ENCODE measurements around the gene FILIP1.

Gene FILIP1

GRCh38 chr6:75268988-75269354 is 224.6 kb downstream of the FILIP1 start:
- TF ChIP-seq POLR2AphosphoS5 (IDR thresholded peaks at IDR 0.05; ENCODE audit: low read depth, low read length): no peak
- no peak for TF ChIP-seq SIN3A (IDR thresholded peaks at IDR 0.05; ENCODE audit: borderline replicate concordance, insufficient read depth, low read length)
- no peak for TF ChIP-seq TAF1 (IDR thresholded peaks at IDR 0.05; ENCODE audit: borderline replicate concordance, insufficient read depth, low read length)
- no peak for TF ChIP-seq FOXP2 (optimal IDR thresholded peaks at IDR 0.05; ENCODE audit: borderline replicate concordance, extremely low read depth, extremely low read length, insufficient read depth)
- no peak for TF ChIP-seq REST (IDR thresholded peaks at IDR 0.05; ENCODE audit: insufficient read depth in 1 of 2, low read depth in 2 of 2, low read length in 2 of 2)

GRCh38 chr6:75268121-75268987 is 225.2 kb downstream of the FILIP1 start:
- TF ChIP-seq REST (IDR thresholded peaks at IDR 0.05; ENCODE audit: insufficient read depth in 1 of 2, low read depth in 2 of 2, low read length in 2 of 2) (no peak), SIN3A (IDR thresholded peaks at IDR 0.05; ENCODE audit: borderline replicate concordance, insufficient read depth, low read length) (no peak), FOXP2 (optimal IDR thresholded peaks at IDR 0.05; ENCODE audit: borderline replicate concordance, extremely low read depth, extremely low read length, insufficient read depth) (no peak), POLR2AphosphoS5 (IDR thresholded peaks at IDR 0.05; ENCODE audit: low read depth, low read length) (no peak), TAF1 (IDR thresholded peaks at IDR 0.05; ENCODE audit: borderline replicate concordance, insufficient read depth, low read length) (no peak)

GRCh38 chr6:75267461-75267860 is 226.1 kb downstream of the FILIP1 start:
- TF ChIP-seq TAF1 (IDR thresholded peaks at IDR 0.05; ENCODE audit: borderline replicate concordance, insufficient read depth, low read length) (no peak), REST (IDR thresholded peaks at IDR 0.05; ENCODE audit: insufficient read depth in 1 of 2, low read depth in 2 of 2, low read length in 2 of 2) (no peak), SIN3A (IDR thresholded peaks at IDR 0.05; ENCODE audit: borderline replicate concordance, insufficient read depth, low read length) (no peak), POLR2AphosphoS5 (IDR thresholded peaks at IDR 0.05; ENCODE audit: low read depth, low read length) (no peak), FOXP2 (optimal IDR thresholded peaks at IDR 0.05; ENCODE audit: borderline replicate concordance, extremely low read depth, extremely low read length, insufficient read depth) (no peak)

- TF ChIP-seq REST (IDR thresholded peaks at IDR 0.05; ENCODE audit: insufficient read depth in 1 of 2, low read depth in 2 of 2, low read length in 2 of 2) (no peak), TAF1 (IDR thresholded peaks at IDR 0.05; ENCODE audit: borderline replicate concordance, insufficient read depth, low read length) (no peak), POLR2AphosphoS5 (IDR thresholded peaks at IDR 0.05; ENCODE audit: low read depth, low read length) (no peak), SIN3A (IDR thresholded peaks at IDR 0.05; ENCODE audit: borderline replicate concordance, insufficient read depth, low read length) (no peak), FOXP2 (optimal IDR thresholded peaks at IDR 0.05; ENCODE audit: borderline replicate concordance, extremely low read depth, extremely low read length, insufficient read depth) (no peak)
Measured at GRCh38 chr6:75266716-75267291, 226.8 kb downstream of the FILIP1 start.

Measured in PFSK-1 (cell line).